ENCODE measurements around the gene GLT6D1. TPM values are rescaled to one million over a fixed set of nuclear protein-coding genes. Genes with fewer than 3 reads are reported as not detected.

GLT6D1 gene
- total and polyA plus RNA-seq, 2 of the 13 experiments (the other 11 are each of a cell fraction or from before 2014, with no cell fraction given): not detected

- TF ChIP-seq ZXDC (CRISPR knock-in tag; IDR thresholded peaks at IDR 0.05): no peak
- TF ChIP-seq RNF2 (conservative IDR thresholded peaks at IDR 0.05; ENCODE audit: low read depth): no peak
- TF ChIP-seq KDM4B (CRISPR knock-in tag; IDR thresholded peaks at IDR 0.05): no peak
- no peak for TF ChIP-seq PLSCR1 (CRISPR knock-in tag; IDR thresholded peaks at IDR 0.05; ENCODE audit: borderline replicate concordance)
- TF ChIP-seq RNF219 (CRISPR knock-in tag; IDR thresholded peaks at IDR 0.05): no peak
These were observed 47.6 kb downstream of the GLT6D1 start (continued) for GRCh38 chr9:135591506-135592330.
